GM21528 (cell line): ENCODE results near the gene CDKN2C.
"Not testable (repeated sequence)": the region's sequence is repeated elsewhere in the genome, so short reads cannot be mapped to it uniquely, and the experiment has no call there.

Experiments used
- ATAC-seq: cut with Tn5 transposase; IDR thresholded peaks from one replicate; pipeline ENCODE4 v1.9.1; 2021; ENCODE audit warnings: mild to moderate bottlenecking, moderate library complexity; ENCODE audit not compliant: unreplicated experiment, low FRiP score

The CDKN2C gene

DNA sequence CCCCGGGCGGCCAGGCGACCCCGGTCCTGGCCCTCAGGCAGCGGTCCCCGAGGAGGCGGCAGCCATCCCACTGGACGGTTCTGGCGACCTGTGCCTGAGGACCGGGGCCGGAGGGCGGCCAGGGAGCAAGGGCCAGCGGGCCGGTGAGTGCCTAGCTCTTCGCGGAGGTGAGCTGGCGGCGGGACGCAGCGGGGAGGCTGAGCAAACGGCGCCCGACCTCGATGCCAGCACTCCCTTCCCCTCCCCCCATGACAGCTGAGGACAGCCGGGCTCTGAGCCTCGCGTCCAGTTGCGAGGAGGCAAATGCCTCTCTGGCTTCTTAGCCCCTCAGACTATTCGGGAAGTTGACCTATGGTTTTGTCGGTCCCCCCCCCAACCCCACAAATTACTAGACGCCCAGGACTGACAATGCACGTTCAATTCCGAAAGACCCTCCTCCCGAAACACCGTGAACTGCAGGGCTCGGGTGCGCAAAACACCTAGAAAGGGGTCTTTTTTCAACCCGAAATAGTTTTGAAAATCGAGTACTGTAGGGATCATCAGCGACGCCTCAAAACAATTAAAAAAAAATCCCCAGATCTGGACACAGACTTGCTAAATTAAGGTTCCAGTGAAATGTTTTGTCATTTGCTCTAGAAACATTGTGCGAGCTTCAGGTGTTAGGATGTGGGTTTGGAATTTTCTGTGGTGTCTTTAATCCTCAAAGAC, 8.3 kb downstream of the CDKN2C start:
- ATAC-seq = peak; percentile 40

- no peak for ATAC-seq
These were observed 9.1 kb downstream of the CDKN2C start for GRCh38 chr1:50978852-50979781.

- no peak for ATAC-seq
These were observed 9.9 kb downstream of the CDKN2C start for GRCh38 chr1:50979937-50980336.

DNA sequence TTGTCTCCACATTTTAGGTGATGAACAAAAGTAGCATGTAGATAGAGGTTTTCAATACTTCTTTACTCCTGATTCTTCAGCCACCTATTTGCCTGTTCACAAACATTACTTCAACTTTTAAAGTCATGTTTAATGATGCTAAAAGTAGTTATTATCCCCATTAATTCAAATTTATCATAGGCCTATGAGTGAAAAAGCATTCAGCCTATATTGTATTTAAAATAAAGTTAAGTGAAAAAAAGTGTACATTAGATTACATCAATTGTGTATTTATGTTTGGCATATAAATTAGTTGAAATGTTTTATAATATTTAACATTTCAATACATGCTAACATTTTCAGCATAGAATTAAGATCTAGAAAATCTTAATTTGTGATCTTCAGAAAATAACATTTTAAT, 10.5 kb downstream of the CDKN2C start:
- ATAC-seq = no peak

GRCh38 chr1:50981741-50982140, 11.7 kb downstream of the CDKN2C start:
- no peak for ATAC-seq

GRCh38 chr1:50982611-50983010, 12.6 kb downstream of the CDKN2C start:
- no peak for ATAC-seq

DNA sequence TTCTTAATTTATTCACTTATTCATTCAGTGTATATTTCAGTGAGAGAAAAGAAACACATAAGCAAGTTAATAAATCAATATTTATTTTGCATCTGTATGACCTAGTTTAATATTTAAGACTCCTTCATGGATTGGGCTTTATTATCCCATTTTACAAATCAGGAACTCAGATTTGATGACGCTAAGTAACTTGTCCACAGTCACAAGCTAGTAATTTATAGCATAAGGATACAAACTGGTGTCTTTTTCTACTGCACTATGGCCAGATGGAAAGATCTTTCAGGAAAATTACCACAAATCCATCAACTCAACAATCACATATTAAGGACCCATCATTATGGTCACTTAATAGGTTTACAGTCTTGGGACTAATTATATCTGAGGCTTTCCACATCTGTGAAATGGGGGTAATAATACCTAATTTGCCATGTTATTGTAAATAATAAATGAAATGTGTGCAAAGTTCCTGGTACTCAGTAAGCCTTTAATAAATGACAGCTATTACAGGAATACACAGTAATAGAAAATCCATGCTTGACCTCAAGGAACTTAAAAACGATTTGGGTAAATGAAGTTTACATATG, 13.3 kb downstream of the CDKN2C start:
- no peak for ATAC-seq

DNA sequence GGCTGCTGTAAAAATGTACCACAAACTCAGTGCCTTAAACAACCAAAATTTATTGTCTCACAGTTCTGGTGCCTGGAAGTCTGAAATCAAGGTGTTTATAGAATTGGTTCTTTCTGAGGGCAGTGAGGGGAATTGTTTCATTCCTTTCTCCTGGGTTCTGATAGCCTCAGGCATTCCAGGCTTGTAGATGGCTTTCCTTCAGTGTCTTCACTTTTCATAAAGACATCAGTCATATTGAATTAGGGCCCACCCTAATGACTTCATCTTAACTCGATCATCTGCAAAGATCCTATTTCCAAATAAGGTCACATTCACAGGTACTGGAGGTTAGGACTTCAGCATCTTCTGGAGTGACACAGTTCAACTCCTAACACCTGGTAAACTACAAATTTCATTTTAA, 15.0 kb downstream of the CDKN2C start:
- ATAC-seq = no peak

- ATAC-seq = no peak
These were observed 16.6 kb downstream of the CDKN2C start for GRCh38 chr1:50986653-50987052.

DNA sequence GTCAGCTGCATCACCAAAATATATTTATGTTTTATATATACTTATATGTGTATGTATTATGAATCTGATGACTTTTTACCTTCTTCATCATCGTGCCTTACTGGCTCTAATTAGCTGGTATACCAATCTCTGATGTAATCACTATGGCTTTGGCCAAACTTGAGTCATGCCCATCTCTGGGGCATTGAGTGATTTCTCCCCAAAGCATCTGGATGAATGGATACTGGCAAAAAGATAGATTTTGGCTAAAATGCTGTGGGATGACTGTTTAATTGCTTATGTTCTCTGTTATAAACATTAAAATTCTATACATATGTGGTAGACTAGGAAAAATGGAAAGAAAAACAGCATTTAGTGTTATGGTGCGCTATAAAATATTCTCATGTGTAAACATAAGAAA, 19.6 kb downstream of the CDKN2C start:
- ATAC-seq = no peak

DNA sequence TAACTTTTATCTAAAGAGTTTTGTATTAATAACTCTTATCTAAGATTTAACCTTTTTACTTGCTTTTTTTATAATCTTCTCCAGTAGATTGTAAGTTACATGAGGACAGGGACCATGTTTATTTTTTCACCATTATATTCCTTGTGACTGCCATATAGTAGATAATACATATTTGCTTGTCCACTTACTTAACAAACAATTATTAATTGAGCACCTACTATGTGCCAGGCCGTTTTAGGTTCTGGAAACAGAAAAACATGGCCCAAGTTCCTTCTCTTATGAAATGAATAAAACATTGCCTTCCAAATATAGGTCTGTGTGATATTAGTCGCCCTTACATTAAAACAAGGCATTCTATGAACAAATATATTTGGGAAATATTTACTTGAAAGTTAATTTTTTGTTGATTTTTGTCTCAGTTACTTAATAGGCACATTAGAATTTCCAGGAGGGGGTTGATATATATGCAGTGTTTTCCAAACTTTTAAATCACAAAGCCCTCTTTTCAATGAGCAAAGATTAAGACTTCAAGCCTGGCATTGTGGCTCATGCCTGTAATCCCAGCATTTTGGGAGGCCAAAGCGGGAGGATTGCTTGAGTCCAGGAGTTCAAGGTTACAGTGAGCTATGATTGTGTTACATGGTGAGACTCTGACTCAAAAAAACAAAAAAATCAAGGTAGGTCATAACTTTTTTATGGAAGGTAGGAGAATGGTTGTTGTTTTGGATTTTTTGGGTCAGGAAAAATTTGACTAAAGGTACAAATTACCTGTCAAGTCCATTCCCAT, 22.7 kb downstream of the CDKN2C start:
- no peak for ATAC-seq

GRCh38 chr1:50993645-50994044, 23.6 kb downstream of the CDKN2C start:
- no peak for ATAC-seq

- ATAC-seq = no peak
These were observed 25.0 kb downstream of the CDKN2C start for GRCh38 chr1:50994997-50995396.

GRCh38 chr1:50995651-50996050, 25.6 kb downstream of the CDKN2C start:
- ATAC-seq = no peak

DNA sequence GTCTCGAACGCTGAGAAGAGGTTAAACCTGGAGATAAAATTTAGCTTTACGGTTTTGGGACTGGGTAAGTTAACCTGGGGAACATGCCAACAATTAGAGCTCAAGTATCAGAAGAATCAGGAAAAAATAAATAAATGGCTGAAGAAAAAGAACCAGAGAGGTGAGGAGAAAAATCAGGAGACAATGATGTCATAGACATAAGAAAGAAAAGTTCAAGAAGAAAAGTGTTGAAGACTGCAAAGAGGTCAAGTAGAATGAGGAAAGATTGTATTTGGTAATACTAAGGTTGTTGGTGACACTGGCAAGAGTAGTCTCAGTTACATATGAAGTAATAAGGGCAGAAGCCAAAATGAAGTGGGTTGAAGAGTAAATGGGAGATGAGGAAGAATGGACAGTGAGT, 26.0 kb downstream of the CDKN2C start:
- ATAC-seq = no peak

DNA sequence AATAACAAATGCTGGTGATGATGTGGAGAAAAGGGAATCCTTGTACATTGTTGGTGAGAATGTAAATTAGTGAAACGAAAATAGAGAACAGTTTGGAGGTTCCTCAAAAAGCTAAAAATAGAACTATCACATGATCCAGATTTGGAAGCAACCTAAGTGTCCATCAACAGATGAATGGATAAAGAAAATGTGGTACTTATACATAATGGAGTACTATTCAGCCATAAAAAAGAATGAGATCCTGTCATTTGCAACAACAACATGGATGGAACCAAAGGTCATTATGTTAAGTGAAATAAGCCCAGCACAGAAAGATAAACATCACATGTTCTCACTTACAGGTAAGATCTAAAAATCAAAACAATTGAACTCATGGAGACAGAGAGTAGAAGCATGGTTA, 29.3 kb downstream of the CDKN2C start:
- ATAC-seq = not testable (repeated sequence)

GRCh38 chr1:51000160-51000559, 30.1 kb downstream of the CDKN2C start:
- ATAC-seq = peak; percentile 83

- ATAC-seq = peak; percentile 50
These were observed 30.6 kb downstream of the CDKN2C start for GRCh38 chr1:51000651-51001050.

- ATAC-seq = no peak
These were observed 32.5 kb downstream of the CDKN2C start for GRCh38 chr1:51002516-51002915.

- not testable (repeated sequence) for ATAC-seq
These were observed 35.5 kb downstream of the CDKN2C start for GRCh38 chr1:51005549-51005948.

- no peak for ATAC-seq
These were observed 39.3 kb downstream of the CDKN2C start for GRCh38 chr1:51009381-51009780.
